Mucosa of descending colon (tissue), 3 donors: ENCODE results near the gene MRPL28. TPM values are rescaled to one million over a fixed set of nuclear protein-coding genes. Genes with fewer than 3 reads are reported as not detected.
"Not testable (repeated sequence)": the region's sequence is repeated elsewhere in the genome, so short reads cannot be mapped to it uniquely, and the experiment has no call there.

Experiments used
- ATAC-seq: fragments of 200-7000 bp; cut with Tn5 transposase; one replicate; pipeline ENCODE4 v1.9.1; 2020; ENCODE audit warnings: mild to moderate bottlenecking, moderate library complexity
- DNase-seq, 3 donors: peaks; one replicate each; pipeline ENCODE4 v3.0.0-alpha.2; 2020
- H3K36me3 ChIP-seq: fragments of 200-600 bp; one replicate; pipeline ENCODE4 v1.8.0; 2021; ENCODE audit warnings: low read depth, mild to moderate bottlenecking
- H3K4me1 ChIP-seq: fragments of 200-600 bp; one replicate; pipeline ENCODE4 v1.8.0; 2021; ENCODE audit warnings: low read depth, mild to moderate bottlenecking
- H3K4me3 ChIP-seq: fragments of 200-600 bp; one replicate; pipeline ENCODE4 v1.8.0; 2021; ENCODE audit warnings: mild to moderate bottlenecking
- H3K9me3 ChIP-seq: fragments of 200-600 bp; one replicate; pipeline ENCODE4 v1.8.0; 2021; ENCODE audit warnings: mild to moderate bottlenecking
- CTCF ChIP-seq: fragments of 200-600 bp; IDR thresholded peaks from one replicate; pipeline ENCODE4 v1.8.0; 2022; ENCODE audit warnings: antibody characterized with exemption, mild to moderate bottlenecking
- intact Hi-C, 2 donors: fragments of 100-400 bp; cut with DNase I in 1 of 2; cut with micrococcal nuclease in 1 of 2; formaldehyde crosslinking; loops; one replicate each; pipeline versions ENCODE4 v1.11.0 to v1.11.1; 2022; cut with DNase I, micrococcal nuclease
- total RNA-seq, 3 donors: library from RNA; stranded (reverse); fragmentation: NEBNext Ultra II Directional in 2 of 3; extraction: Animal tissue kit (Norgen Biotek cat#: 25700) in 2 of 3; gene quantifications; one replicate each; pipeline versions ENCODE4 v1.2.1 to v1.2.4, GENCODE V29; 2021 to 2023
- donor health status: DM: no; HTN: no; CAD: no; lungs with moderate emphysema.
- donor health status: DM: no; HTN: no; CAD: no.
- donor health status: DM: no; HTN: yes; CAD: no.

MRPL28 gene
- total RNA-seq, 3 donors from 2014 or later, result 39.7 to 53.8 (median 49.1) TPM

DNA sequence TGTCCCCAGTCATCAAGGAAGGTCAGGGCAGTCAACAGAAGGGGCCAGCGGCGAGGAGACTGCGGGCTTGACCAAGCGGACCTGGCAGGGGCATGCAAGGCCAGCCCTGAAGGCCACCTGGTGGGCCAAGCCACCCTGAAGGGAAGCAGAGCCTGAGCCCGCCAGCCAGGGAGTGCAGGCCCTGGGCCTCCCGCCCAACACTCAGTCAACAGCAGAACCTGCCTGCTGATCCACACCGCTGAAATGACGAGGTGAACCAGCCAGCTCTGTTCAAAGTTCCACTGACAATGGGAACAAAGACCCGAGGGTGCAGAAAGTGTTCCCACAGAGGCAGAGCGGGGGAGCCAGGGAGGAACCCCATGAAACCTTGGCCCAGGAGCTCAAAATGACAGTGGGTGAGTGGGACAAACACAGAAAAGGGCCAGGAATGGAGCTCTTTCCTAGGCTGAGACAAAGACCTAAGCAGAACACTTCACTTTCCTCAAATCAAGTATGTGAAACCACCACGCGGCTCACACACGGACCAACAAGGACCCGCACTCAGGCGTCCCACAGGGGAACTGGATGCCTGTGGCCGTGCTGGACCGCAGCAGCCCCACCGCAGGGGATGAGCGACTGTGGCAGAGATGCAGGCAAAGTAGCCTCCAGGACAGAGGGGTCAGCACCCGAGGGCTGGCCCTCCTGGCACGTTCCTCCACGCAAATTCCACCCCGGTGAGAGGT, 29.8 kb downstream of the MRPL28 start:
- DNase-seq, result no peak
- peak; percentile 32 for ATAC-seq
- intact Hi-C loops, result no loop called here

GRCh38 chr16:339680-340079, 30.7 kb downstream of the MRPL28 start:
- peaks cover 12% of the 10 kb centered on the region for H3K4me1 ChIP-seq
- H3K4me3 ChIP-seq, result no peak overlapping the region
- peak in 1 of 3 donors; percentile 55 for DNase-seq
- no peaks in the 10 kb centered on the region for H3K36me3 ChIP-seq
- intact Hi-C loops, result no loop called here
- no peak for TF ChIP-seq CTCF
- no peaks in the 10 kb centered on the region for H3K9me3 ChIP-seq
- peak; percentile 66 for ATAC-seq

More for the DNA sequence above, 29.8 kb downstream of the MRPL28 start:
- Histone ChIP-seq H3K4me1 (peaks cover 12% of the 10 kb centered on the region), H3K4me3 (no peak overlapping the region), H3K36me3 (no peaks in the 10 kb centered on the region), H3K9me3 (no peaks in the 10 kb centered on the region)
- TF ChIP-seq CTCF, result no peak

GRCh38 chr16:337975-338575, 32.3 kb downstream of the MRPL28 start:
- ATAC-seq, result peak; percentile 4
- intact Hi-C loops, result no loop called here
- DNase-seq, result no peak
- no peaks in the 10 kb centered on the region for H3K36me3 ChIP-seq
- H3K9me3 ChIP-seq, result no peaks in the 10 kb centered on the region
- TF ChIP-seq CTCF, result no peak
- H3K4me1 ChIP-seq, result peaks cover 12% of the 10 kb centered on the region
- no peak overlapping the region for H3K4me3 ChIP-seq

DNA sequence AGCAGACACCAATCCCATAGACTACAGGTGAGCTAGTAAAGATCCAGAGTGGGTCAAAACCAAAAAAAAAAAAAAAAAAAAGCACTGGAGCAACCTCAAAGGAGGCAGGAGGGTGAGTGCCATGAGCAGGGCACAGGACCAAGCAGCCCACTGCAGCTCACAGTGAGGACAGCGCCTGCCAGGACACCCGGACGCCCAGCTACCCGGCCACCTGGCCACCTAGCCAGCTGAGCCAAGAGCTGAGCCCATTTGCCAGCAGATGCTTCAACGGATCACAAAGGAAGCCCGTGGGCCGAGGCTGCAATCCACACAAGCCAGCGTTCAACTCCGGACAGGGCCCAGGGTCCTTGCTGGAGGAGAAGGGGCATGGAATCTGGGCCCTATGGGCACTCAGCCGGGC, 32.9 kb downstream of the MRPL28 start:
- Histone ChIP-seq H3K36me3 (no peaks in the 10 kb centered on the region), H3K9me3 (no peaks in the 10 kb centered on the region), H3K4me3 (no peak overlapping the region), H3K4me1 (peaks cover 12% of the 10 kb centered on the region)
- ATAC-seq, result peak; percentile 22
- no peak for DNase-seq
- intact Hi-C loops, result no loop called here
- TF ChIP-seq CTCF, result no peak

GRCh38 chr16:336269-336668, 34.1 kb downstream of the MRPL28 start:
- Histone ChIP-seq H3K4me3 (no peak overlapping the region), H3K9me3 (no peaks in the 10 kb centered on the region), H3K36me3 (no peaks in the 10 kb centered on the region), H3K4me1 (peaks cover 15% of the 10 kb centered on the region)
- no peak for ATAC-seq
- intact Hi-C loops, result no loop called here
- no peak for TF ChIP-seq CTCF
- DNase-seq, result no peak

DNA sequence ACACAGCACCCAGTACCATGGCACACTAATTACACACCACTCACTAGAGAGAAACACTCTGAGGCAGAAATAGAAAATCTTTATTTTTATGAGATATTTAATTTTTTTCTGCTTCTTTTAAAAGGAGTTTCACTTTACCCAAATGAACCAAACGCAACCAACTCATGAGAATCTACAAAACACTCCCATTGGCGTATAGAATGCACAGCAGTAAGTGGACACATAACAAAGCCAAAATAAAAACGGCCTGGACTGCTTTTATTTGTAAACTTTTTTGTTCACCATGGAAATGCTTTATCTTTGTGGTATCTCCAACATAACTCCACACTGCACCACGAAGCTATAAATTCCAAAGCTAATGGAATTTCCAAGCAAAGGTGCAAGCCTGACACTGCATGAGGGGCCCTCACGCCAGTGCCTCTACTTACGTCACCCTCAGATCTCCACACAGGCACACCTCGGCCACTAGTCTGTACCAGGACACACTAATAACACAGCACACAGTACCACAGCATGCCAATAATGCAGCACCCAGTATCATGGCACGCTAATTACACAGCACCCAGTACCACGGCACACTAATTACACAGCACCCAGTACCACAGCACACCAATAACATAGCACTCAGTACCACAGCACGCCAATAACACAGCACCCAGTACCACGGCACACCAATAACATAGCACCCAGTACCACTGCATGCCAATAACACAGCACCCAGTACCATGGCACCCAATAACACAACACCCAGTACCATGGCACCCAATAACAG, 35.3 kb downstream of the MRPL28 start:
- DNase-seq, ATAC-seq, H3K4me3 ChIP-seq, intact Hi-C loops, H3K36me3 ChIP-seq, H3K9me3 ChIP-seq: not testable (repeated sequence)
- H3K4me1 ChIP-seq, result peaks cover 18% of the 10 kb centered on the region

DNA sequence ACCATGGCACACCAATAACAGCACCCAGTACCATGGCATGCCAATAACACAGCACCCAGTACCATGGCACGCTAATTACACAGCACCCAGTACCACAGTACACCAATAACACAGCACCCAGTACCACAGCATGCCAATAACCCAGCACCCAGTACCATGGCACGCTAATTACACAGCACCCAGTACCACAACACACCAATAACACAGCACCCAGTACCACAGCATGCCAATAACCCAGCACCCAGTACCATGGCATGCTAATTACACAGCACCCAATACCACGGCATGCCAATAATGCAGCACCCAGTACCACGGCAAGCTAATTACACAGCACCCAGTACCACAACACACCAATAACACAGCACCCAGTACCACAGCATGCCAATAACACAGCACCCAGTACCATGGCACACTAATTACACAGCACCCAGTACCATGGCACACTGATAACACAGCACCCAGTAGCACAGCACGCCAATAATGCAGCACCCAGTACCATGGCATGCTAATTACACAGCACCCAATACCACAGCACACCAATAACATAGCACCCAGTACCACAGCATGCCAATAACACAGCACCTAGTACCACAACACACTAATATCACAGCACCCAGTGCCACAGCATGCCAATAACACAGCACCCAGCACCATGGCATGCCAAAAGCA, 36.0 kb downstream of the MRPL28 start:
- peaks cover 11% of the 10 kb centered on the region for H3K4me1 ChIP-seq
- H3K9me3 ChIP-seq, intact Hi-C loops, H3K36me3 ChIP-seq, ATAC-seq, DNase-seq, H3K4me3 ChIP-seq: not testable (repeated sequence)
